Measurements from ENCODE around the gene TMA7. TPM values are rescaled to one million over a fixed set of nuclear protein-coding genes. Genes with fewer than 3 reads are reported as not detected.
A peak's percentile ranks its signal among the peaks of the same experiment; 100 is the strongest.

Gene TMA7
- total and polyA plus RNA-seq, 2 of the 13 experiments (the other 11 are each of a cell fraction or from before 2014, with no cell fraction given): 100 to 486 TPM

DNA sequence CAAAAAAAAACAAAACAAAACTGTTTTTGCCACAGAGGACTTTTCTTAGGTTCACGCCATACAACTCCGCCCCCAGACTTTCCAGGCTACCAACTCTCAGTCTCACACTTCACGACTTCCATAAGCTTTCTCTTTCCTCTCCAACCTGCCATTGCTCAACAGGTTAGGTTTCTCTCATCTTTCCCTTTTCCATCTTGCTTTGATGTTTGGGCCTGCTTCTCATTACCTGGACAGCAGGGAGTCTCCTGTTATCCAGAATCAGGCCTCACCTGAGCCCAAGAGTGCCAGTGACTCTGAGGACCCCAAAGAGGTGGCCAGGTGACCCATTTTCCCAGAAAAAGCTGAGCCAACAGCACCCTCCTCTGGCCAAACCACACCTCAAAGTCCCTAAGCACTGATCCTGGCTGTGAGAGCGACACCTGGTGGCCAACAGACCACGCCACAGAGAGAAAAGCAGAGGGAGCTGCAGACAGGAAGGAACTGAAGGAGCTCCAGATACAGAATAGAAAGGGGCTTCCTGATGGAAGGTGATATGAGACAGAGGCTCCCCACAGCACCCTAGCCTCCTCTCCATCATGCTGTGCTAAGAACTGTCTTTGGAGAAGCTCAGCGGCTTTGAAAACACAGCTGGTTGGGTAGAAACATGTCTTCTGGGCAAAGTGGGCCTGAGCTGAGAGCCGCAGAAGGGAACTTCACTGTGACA lies 4.1 kb upstream of the TMA7 start (continued):
- TF ChIP-seq RFX3 (CRISPR knock-in tag; IDR thresholded peaks at IDR 0.05) (no peak), ZBTB7A (CRISPR knock-in tag; IDR thresholded peaks at IDR 0.05) (no peak; the same call in 1 of the 2 replicates), HNF4A (CRISPR knock-in tag; IDR thresholded peaks at IDR 0.05) (peak; percentile 19; the same call in 1 of the 2 replicates), ZNF766 (CRISPR knock-in tag; IDR thresholded peaks at IDR 0.05; ENCODE audit: borderline replicate concordance) (no peak), ZSCAN9 (CRISPR knock-in tag; IDR thresholded peaks at IDR 0.05; ENCODE audit: borderline replicate concordance) (no peak), PRDM10 (CRISPR knock-in tag; IDR thresholded peaks at IDR 0.05; ENCODE audit: low read depth) (no peak), NFRKB (IDR thresholded peaks at IDR 0.05) (no peak), KLF16 (CRISPR knock-in tag; IDR thresholded peaks at IDR 0.05) (peak in 1 of 2 experiments; percentile 81; a peak in 2 of 4 replicates)
- TF ChIP-seq, protein P1, sequence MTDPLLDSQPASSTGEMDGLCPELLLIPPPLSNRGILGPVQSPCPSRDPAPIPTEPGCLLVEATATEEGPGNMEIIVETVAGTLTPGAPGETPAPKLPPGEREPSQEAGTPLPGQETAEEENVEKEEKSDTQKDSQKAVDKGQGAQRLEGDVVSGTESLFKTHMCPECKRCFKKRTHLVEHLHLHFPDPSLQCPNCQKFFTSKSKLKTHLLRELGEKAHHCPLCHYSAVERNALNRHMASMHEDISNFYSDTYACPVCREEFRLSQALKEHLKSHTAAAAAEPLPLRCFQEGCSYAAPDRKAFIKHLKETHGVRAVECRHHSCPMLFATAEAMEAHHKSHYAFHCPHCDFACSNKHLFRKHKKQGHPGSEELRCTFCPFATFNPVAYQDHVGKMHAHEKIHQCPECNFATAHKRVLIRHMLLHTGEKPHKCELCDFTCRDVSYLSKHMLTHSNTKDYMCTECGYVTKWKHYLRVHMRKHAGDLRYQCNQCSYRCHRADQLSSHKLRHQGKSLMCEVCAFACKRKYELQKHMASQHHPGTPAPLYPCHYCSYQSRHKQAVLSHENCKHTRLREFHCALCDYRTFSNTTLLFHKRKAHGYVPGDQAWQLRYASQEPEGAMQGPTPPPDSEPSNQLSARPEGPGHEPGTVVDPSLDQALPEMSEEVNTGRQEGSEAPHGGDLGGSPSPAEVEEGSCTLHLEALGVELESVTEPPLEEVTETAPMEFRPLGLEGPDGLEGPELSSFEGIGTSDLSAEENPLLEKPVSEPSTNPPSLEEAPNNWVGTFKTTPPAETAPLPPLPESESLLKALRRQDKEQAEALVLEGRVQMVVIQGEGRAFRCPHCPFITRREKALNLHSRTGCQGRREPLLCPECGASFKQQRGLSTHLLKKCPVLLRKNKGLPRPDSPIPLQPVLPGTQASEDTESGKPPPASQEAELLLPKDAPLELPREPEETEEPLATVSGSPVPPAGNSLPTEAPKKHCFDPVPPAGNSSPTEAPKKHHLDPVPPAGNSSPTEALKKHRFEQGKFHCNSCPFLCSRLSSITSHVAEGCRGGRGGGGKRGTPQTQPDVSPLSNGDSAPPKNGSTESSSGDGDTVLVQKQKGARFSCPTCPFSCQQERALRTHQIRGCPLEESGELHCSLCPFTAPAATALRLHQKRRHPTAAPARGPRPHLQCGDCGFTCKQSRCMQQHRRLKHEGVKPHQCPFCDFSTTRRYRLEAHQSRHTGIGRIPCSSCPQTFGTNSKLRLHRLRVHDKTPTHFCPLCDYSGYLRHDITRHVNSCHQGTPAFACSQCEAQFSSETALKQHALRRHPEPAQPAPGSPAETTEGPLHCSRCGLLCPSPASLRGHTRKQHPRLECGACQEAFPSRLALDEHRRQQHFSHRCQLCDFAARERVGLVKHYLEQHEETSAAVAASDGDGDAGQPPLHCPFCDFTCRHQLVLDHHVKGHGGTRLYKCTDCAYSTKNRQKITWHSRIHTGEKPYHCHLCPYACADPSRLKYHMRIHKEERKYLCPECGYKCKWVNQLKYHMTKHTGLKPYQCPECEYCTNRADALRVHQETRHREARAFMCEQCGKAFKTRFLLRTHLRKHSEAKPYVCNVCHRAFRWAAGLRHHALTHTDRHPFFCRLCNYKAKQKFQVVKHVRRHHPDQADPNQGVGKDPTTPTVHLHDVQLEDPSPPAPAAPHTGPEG (CRISPR knock-in tag; IDR thresholded peaks at IDR 0.05): no peak
- TF ChIP-seq, protein P2, sequence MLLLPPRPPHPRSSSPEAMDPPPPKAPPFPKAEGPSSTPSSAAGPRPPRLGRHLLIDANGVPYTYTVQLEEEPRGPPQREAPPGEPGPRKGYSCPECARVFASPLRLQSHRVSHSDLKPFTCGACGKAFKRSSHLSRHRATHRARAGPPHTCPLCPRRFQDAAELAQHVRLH (CRISPR knock-in tag; IDR thresholded peaks at IDR 0.05; ENCODE audit: borderline replicate concordance, low read depth): peak; percentile 73; the same call in 1 of the 2 replicates
- TF ChIP-seq, protein P3, sequence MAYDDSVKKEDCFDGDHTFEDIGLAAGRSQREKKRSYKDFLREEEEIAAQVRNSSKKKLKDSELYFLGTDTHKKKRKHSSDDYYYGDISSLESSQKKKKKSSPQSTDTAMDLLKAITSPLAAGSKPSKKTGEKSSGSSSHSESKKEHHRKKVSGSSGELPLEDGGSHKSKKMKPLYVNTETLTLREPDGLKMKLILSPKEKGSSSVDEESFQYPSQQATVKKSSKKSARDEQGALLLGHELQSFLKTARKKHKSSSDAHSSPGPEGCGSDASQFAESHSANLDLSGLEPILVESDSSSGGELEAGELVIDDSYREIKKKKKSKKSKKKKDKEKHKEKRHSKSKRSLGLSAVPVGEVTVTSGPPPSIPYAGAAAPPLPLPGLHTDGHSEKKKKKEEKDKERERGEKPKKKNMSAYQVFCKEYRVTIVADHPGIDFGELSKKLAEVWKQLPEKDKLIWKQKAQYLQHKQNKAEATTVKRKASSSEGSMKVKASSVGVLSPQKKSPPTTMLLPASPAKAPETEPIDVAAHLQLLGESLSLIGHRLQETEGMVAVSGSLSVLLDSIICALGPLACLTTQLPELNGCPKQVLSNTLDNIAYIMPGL (CRISPR knock-in tag; IDR thresholded peaks at IDR 0.05; ENCODE audit: borderline replicate concordance in 1 of 2, low read depth in 1 of 2): peak; percentile 86 to 92
- TF ChIP-seq, protein P4, sequence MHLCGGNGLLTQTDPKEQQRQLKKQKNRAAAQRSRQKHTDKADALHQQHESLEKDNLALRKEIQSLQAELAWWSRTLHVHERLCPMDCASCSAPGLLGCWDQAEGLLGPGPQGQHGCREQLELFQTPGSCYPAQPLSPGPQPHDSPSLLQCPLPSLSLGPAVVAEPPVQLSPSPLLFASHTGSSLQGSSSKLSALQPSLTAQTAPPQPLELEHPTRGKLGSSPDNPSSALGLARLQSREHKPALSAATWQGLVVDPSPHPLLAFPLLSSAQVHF (CRISPR knock-in tag; IDR thresholded peaks at IDR 0.05): no peak
- TF ChIP-seq, protein P5, sequence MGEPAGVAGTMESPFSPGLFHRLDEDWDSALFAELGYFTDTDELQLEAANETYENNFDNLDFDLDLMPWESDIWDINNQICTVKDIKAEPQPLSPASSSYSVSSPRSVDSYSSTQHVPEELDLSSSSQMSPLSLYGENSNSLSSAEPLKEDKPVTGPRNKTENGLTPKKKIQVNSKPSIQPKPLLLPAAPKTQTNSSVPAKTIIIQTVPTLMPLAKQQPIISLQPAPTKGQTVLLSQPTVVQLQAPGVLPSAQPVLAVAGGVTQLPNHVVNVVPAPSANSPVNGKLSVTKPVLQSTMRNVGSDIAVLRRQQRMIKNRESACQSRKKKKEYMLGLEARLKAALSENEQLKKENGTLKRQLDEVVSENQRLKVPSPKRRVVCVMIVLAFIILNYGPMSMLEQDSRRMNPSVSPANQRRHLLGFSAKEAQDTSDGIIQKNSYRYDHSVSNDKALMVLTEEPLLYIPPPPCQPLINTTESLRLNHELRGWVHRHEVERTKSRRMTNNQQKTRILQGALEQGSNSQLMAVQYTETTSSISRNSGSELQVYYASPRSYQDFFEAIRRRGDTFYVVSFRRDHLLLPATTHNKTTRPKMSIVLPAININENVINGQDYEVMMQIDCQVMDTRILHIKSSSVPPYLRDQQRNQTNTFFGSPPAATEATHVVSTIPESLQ (CRISPR knock-in tag; conservative IDR thresholded peaks at IDR 0.05): no peak
